ENCODE results near the gene TSPAN11. TPM values are rescaled to one million over a fixed set of nuclear protein-coding genes. Genes with fewer than 3 reads are reported as not detected.

TSPAN11 gene
- total and polyA plus RNA-seq, 2 donors (not counting 1 experiment from before 2014, with no cell fraction given), result not detected

DNA sequence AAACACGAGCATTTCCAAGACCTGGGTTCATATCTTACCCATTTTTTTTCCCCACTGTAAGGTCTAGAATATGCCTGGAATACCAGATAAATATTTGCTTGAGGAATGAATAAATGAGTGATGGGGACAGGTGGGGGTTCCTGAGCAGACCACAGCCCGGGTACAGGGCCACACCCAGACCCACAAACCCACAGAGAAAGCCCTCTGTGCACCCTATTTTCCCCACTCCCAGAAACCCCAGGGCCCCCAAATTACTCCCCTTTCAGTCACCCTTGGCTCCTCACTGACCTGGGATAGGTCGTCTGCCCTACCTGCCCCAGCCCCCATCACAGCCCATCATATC, 80.6 kb downstream of the TSPAN11 start:
- H3K27ac ChIP-seq (ENCODE audit: low read length in 2 of 2), result no peak overlapping the region
- H3K9me3 ChIP-seq (ENCODE audit: control extremely low read depth in 1 of 3, control insufficient read depth in 2 of 3, insufficient read depth in 1 of 3, low read length in 2 of 3), result no peaks in the 10 kb centered on the region
- DNase-seq, result no peak
- no peaks in the 10 kb centered on the region for H4K20me1 ChIP-seq (ENCODE audit: control insufficient read depth, insufficient read depth, low read length, poor library complexity, severe bottlenecking)
- Mint-ChIP-seq H3K27ac (no peak overlapping the region), H3K27me3 (no peaks in the 10 kb centered on the region), H3K4me1 (no peaks in the 10 kb centered on the region), H3K4me3 (no peak overlapping the region), H3K9me3 (ENCODE audit: insufficient read depth) (no peaks in the 10 kb centered on the region)
- no peaks in the 10 kb centered on the region for H3K27me3 ChIP-seq (replicated peaks in 1 of 4; ENCODE audit: control extremely low read depth in 1 of 4, control insufficient read depth in 3 of 4, insufficient read depth in 4 of 4, low read length in 3 of 4)
- H3K4me1 ChIP-seq (ENCODE audit: control insufficient read depth in 2 of 2, insufficient read depth in 2 of 2, low read length in 2 of 2), result no peaks in the 10 kb centered on the region
- H3K4me2 ChIP-seq (replicated peaks; ENCODE audit: low read depth, low read length, poor library complexity, severe bottlenecking), result no peak overlapping the region
- intact Hi-C loops (cut with micrococcal nuclease), result no loop called here
- no peaks in the 10 kb centered on the region for H3K79me2 ChIP-seq (ENCODE audit: control insufficient read depth, insufficient read depth, low read length)
- no peaks in the 10 kb centered on the region for H3K36me3 ChIP-seq (replicated peaks in 1 of 2; ENCODE audit: control extremely low read depth in 1 of 2, control insufficient read depth in 1 of 2, extremely low read depth in 1 of 2, insufficient read depth in 2 of 2, low read length in 1 of 2)
- no peak overlapping the region for H3K4me3 ChIP-seq (ENCODE audit: control extremely low read depth in 1 of 5, extremely low read depth in 1 of 5, insufficient read depth in 1 of 5, low read depth in 2 of 5, low read length in 4 of 5)
- TF ChIP-seq, protein P1, sequence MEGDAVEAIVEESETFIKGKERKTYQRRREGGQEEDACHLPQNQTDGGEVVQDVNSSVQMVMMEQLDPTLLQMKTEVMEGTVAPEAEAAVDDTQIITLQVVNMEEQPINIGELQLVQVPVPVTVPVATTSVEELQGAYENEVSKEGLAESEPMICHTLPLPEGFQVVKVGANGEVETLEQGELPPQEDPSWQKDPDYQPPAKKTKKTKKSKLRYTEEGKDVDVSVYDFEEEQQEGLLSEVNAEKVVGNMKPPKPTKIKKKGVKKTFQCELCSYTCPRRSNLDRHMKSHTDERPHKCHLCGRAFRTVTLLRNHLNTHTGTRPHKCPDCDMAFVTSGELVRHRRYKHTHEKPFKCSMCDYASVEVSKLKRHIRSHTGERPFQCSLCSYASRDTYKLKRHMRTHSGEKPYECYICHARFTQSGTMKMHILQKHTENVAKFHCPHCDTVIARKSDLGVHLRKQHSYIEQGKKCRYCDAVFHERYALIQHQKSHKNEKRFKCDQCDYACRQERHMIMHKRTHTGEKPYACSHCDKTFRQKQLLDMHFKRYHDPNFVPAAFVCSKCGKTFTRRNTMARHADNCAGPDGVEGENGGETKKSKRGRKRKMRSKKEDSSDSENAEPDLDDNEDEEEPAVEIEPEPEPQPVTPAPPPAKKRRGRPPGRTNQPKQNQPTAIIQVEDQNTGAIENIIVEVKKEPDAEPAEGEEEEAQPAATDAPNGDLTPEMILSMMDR (IDR thresholded peaks at IDR 0.05), result no peak
- no peak for TF ChIP-seq EZH2 (IDR thresholded peaks at IDR 0.05; ENCODE audit: borderline replicate concordance, insufficient read depth, low read depth, low read length, poor library complexity, severe bottlenecking)
- 89% methylated on average over 1 of the region's 3 CpGs for WGBS (ENCODE audit: insufficient coverage)
- POLR2A ChIA-PET, result no interaction called here
- CTCF ChIA-PET, result no interaction called here
- H3K9ac ChIP-seq (ENCODE audit: low read length), result no peak overlapping the region
- no peak overlapping the region for H2AFZ ChIP-seq (ENCODE audit: insufficient read depth, low read depth, low read length, poor library complexity, severe bottlenecking)
- no peak for ATAC-seq (ENCODE audit: low read depth)

DNA sequence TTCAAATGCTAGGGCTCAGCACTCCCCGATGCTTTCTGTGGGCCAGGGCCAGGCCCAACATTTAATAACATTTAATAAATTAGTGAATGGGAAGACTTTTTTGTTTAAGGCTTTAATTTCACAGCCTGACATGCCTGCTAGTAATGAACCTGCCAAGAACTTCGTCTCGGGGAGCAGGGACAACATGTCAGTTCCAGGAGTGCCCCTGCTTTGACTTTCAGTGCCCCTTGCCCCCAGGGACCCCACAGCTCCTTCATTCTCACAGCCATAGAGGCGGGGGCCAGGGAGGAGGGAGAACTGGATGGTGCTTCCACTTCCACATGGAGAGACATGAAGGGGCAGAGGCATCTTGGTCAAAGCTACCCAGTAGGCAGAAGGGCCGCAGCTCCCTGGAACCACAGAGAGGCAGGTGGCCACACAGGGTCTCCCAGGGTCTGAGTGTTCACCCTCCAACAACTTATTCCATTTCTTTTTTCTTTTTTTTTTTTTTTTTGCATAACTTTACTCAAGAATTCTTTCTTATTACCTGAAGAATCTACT, 81.2 kb downstream of the TSPAN11 start:
- intact Hi-C loops (cut with micrococcal nuclease), result no loop called here
- WGBS (ENCODE audit: insufficient coverage), result 83% methylated on average over 2 of the region's 5 CpGs
- Histone ChIP-seq H3K36me3 (replicated peaks in 1 of 2; ENCODE audit: control extremely low read depth in 1 of 2, control insufficient read depth in 1 of 2, extremely low read depth in 1 of 2, insufficient read depth in 2 of 2, low read length in 1 of 2) (no peaks in the 10 kb centered on the region), H3K4me3 (ENCODE audit: control extremely low read depth in 1 of 5, extremely low read depth in 1 of 5, insufficient read depth in 1 of 5, low read depth in 2 of 5, low read length in 4 of 5) (no peak overlapping the region), H3K79me2 (ENCODE audit: control insufficient read depth, insufficient read depth, low read length) (no peaks in the 10 kb centered on the region), H3K9ac (ENCODE audit: low read length) (no peak overlapping the region), H3K27ac (ENCODE audit: low read length in 2 of 2) (no peak overlapping the region), H2AFZ (ENCODE audit: insufficient read depth, low read depth, low read length, poor library complexity, severe bottlenecking) (no peak overlapping the region), H3K4me2 (replicated peaks; ENCODE audit: low read depth, low read length, poor library complexity, severe bottlenecking) (no peak overlapping the region), H3K27me3 (replicated peaks in 1 of 4; ENCODE audit: control extremely low read depth in 1 of 4, control insufficient read depth in 3 of 4, insufficient read depth in 4 of 4, low read length in 3 of 4) (no peaks in the 10 kb centered on the region), H3K9me3 (ENCODE audit: control extremely low read depth in 1 of 3, control insufficient read depth in 2 of 3, insufficient read depth in 1 of 3, low read length in 2 of 3) (no peaks in the 10 kb centered on the region), H3K4me1 (ENCODE audit: control insufficient read depth in 2 of 2, insufficient read depth in 2 of 2, low read length in 2 of 2) (no peaks in the 10 kb centered on the region), H4K20me1 (ENCODE audit: control insufficient read depth, insufficient read depth, low read length, poor library complexity, severe bottlenecking) (no peaks in the 10 kb centered on the region)
- CTCF ChIA-PET, result no interaction called here
- H3K27me3 Mint-ChIP-seq, result no peaks in the 10 kb centered on the region
- H3K9me3 Mint-ChIP-seq (ENCODE audit: insufficient read depth), result no peaks in the 10 kb centered on the region
- H3K4me3 Mint-ChIP-seq, result no peak overlapping the region
- no peak for DNase-seq
- no peaks in the 10 kb centered on the region for H3K4me1 Mint-ChIP-seq
- no peak overlapping the region for H3K27ac Mint-ChIP-seq
- POLR2A ChIA-PET, result no interaction called here
- TF ChIP-seq EZH2 (IDR thresholded peaks at IDR 0.05; ENCODE audit: borderline replicate concordance, insufficient read depth, low read depth, low read length, poor library complexity, severe bottlenecking), result no peak
- TF ChIP-seq, protein P1 (IDR thresholded peaks at IDR 0.05), result no peak
- ATAC-seq (ENCODE audit: low read depth), result no peak
